MG63 (cell line): ENCODE results near the gene CDH23. TPM values are rescaled to one million over a fixed set of nuclear protein-coding genes. Genes with fewer than 3 reads are reported as not detected.

Source experiments
- DNase-seq: peaks from one replicate; pipeline ENCODE4 v3.0.0-alpha.2; 2020
- H3K27me3 ChIP-seq: fragments of 250-450 bp; sonication (Bioruptor Pico); 2 replicates; pipeline ENCODE4 v1.5.1; 2020; ENCODE audit warnings: mild to moderate bottlenecking, moderate library complexity
- H3K36me3 ChIP-seq: fragments of 250-450 bp; sonication (Bioruptor Pico); 2 replicates; pipeline ENCODE4 v1.5.1; 2020; ENCODE audit warnings: mild to moderate bottlenecking, moderate library complexity
- H3K4me3 ChIP-seq: fragments of 250-450 bp; sonication (Bioruptor Pico); 2 replicates; pipeline ENCODE4 v1.5.1; 2020; ENCODE audit warnings: mild to moderate bottlenecking, moderate library complexity
- H3K9me3 ChIP-seq: fragments of 250-450 bp; sonication (Bioruptor Pico); 2 replicates; pipeline ENCODE4 v1.5.1; 2020; ENCODE audit warnings: mild to moderate bottlenecking, moderate library complexity
- total RNA-seq: library from RNA; depleted of rRNA; stranded (reverse); fragments of >200 nt; shearing (Covaris generic); gene quantifications from 2 replicates; pipeline ENCODE4 v1.2.3, GENCODE V29; 2014; ENCODE audit warnings: low replicate concordance

CDH23 gene
- total RNA-seq, 1 experiment from 2014 or later: 0.07 TPM

DNA sequence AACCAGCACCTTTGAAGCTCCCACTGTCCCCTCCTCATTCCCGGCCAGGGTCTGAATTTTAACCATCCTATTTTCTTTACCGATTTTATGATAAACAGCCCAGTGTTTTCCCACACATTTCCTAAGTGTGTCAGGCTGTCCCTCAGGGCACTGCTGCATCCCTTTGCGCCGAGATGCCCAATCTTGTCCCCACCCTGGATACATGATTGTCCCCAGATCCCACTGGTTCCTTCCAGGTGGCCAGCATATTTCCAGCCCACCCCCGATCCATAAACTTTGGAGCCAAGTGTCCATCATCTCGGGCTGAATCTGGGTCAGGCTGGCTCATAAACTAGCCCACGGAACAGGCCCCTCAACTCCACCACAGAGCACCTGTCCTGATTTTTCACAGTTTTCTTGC is 137.2 kb downstream of the CDH23 start:
- H3K36me3 ChIP-seq: no peaks in the 10 kb centered on the region
- no peak overlapping the region for H3K4me3 ChIP-seq
- no peaks in the 10 kb centered on the region for H3K9me3 ChIP-seq
- no peak for DNase-seq
- no peaks in the 10 kb centered on the region for H3K27me3 ChIP-seq

DNA sequence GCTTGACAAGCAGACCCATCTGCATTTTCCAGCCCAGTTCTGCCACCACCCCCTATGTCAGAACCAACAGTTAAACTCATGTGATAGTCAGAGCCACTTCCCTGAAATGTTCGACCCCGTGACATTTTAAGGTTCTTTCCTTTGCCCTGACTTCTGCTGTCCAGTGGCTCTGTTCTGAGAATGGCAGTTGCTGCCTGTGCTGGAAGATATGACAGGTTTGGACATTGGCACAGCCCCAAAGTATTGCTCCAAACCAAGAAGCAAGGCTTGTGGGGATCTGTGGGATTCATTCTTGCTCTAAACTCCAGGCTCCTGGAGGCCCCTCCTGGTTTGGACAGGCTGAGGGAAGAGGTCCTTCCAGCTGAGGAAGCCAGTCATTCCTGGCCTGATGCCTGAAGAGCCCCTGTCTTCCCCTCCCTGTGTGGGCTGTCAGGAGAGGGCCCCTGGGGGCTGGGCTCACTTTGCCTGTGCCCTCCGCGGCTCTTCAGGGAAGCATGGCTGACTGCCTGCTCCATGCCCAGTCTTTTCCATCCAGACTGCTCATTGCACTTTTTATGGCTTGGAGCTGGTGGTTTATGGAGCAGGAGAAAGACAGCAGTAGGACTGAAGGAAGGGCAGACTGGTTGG is 138.0 kb downstream of the CDH23 start:
- DNase-seq: no peak
- H3K4me3 ChIP-seq: no peak overlapping the region
- no peaks in the 10 kb centered on the region for H3K27me3 ChIP-seq
- no peaks in the 10 kb centered on the region for H3K9me3 ChIP-seq
- H3K36me3 ChIP-seq: no peaks in the 10 kb centered on the region

DNA sequence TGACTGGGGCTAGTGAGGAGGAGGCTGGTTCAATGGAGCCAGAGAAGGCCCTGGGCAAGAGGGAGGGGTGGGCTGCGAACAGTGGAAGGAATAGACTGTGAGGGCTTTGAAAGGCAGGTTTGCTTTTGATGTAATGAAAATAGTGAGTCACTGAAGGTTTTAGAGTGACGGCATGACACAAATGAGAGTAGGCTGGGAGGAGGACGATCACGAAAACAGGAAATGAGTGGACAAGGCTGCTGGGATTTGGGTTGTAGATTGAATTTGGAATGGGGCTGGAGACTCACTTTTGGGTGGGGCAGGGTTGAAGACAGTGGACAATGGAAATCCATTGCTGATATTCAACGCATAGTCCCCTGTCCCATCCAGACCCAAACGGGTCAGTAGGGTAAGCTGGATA is 139.6 kb downstream of the CDH23 start:
- H3K4me3 ChIP-seq: no peak overlapping the region
- no peak for DNase-seq
- H3K36me3 ChIP-seq: no peaks in the 10 kb centered on the region
- H3K27me3 ChIP-seq: no peaks in the 10 kb centered on the region
- no peaks in the 10 kb centered on the region for H3K9me3 ChIP-seq

DNA sequence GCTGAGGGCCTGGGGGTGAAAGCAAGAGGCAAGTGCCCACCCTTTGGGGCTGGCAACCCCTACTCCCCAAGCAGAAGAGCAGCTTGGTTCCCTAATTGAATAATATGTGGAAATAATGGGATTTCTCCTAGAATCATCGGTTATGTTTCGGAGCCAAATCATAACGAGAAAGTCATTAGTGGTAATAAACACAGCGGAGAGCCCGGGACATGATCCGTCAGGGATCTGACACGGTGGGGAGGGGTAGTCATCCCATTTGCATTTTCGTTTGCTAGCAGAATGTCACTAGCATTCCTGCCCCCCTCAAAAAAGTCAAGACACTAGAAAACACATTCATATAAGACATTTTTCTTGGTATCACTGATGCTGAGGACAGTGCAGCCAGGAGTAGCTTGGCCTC is 140.4 kb downstream of the CDH23 start:
- no peaks in the 10 kb centered on the region for H3K36me3 ChIP-seq
- no peaks in the 10 kb centered on the region for H3K27me3 ChIP-seq
- H3K4me3 ChIP-seq: no peak overlapping the region
- no peaks in the 10 kb centered on the region for H3K9me3 ChIP-seq
- no peak for DNase-seq

DNA sequence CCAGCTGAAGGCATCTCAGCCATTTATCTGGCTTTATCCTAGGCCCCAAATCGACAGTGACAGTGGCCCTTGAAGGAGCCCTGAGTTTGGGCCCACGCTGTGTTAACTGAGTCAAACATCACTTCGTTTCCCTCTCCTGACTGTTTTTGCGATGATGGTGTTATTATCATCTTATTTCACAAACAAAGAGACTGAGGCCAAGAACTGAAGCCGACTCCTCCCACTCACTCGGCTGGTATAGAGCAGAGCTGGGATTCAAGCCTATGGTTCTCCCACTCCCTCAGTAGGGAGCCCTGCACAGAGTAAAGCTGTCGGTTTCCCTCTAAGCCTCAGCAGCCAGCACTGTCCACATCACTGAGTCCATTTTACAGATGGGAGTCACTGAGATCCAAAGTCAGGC is 141.0 kb downstream of the CDH23 start:
- no peak for DNase-seq
- Histone ChIP-seq H3K9me3 (no peaks in the 10 kb centered on the region), H3K36me3 (no peaks in the 10 kb centered on the region), H3K27me3 (no peaks in the 10 kb centered on the region), H3K4me3 (no peak overlapping the region)

DNA sequence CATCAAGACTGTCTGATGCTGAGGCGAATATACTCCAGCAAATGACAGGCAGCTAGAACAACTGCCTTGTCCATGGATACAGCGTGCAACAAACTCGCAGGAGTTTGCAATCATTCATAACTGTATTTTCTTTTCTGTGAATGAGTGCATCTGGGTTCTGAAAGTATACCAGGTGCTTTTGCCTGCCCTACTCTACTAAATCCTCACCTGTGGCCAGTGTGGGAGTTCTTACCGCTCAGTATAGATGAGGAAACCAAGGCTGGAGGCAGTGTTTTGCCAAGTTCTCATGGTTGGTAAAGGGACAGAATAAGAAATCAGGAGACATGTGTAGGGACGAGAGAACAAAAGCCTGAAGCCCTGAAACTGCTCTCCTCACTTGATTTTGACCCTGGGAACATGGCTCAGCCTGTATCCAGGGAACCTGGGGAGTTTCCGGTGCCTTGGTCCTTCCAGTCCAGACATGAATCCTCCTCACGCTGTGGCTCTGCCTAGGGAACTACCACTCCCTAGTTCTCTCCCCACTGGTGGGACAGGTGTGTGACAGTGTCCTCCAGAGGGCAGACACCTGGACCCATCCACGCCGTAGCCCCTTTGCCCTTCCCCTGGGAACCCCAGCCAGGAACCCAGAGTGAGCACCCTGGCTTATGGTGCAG is 142.0 kb downstream of the CDH23 start:
- Histone ChIP-seq H3K27me3 (no peaks in the 10 kb centered on the region), H3K9me3 (no peaks in the 10 kb centered on the region), H3K4me3 (no peak overlapping the region), H3K36me3 (no peaks in the 10 kb centered on the region)
- DNase-seq: no peak

DNA sequence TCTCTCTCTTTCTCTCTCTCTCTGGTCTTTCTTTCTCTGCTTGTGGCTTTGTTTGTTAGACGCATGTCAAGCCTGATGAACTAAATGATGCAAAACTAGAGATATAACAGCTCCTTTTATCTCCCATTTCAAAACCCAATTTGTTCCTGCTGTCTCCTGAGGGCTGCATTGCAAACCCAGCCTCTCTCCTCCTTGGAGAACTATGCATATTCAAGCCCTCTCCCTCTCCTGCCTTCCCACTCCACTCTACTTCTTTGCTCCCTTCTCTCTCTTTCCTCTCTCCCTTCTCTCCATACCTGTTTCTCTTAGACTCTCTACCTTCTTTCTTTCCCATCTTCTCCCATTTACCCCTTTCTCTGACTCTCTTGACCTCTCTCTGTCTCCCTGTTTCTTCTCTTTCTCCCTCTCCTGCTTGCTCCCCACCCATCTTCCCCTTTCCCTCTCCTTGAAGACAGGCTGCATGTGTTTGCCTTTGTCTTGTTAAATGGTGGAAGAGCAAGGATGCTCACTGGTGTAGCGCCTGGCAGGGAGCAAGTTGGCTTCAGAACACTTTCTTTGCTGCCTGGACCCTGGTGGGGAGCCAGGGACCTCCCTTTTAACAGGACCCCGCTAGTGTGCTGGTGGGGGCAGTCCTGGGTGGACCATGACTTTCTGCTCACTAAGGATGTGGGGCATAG is 142.9 kb downstream of the CDH23 start:
- Histone ChIP-seq H3K36me3 (no peaks in the 10 kb centered on the region), H3K27me3 (no peaks in the 10 kb centered on the region), H3K9me3 (no peaks in the 10 kb centered on the region), H3K4me3 (no peak overlapping the region)
- no peak for DNase-seq

DNA sequence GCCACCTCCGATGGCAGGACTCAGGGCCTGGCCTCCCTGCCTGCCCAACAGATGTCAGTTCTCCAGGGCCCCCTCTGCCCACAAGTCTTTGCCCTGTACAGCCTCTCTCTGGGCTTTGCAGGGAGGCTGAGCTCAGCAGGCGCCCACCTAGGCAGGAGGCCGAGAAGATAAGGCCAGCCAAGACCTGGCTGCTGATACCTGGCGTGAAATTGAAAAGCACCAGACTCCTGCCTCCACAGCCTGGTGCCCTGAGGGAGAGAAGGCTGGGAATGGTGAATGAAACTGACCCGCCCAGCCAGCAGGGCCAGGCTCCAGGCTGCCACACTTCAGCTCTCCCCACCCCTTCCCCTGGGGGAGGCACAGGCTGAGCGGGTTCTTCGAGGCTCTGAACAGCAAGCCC is 145.8 kb downstream of the CDH23 start:
- Histone ChIP-seq H3K36me3 (no peaks in the 10 kb centered on the region), H3K4me3 (no peak overlapping the region), H3K9me3 (no peaks in the 10 kb centered on the region), H3K27me3 (no peaks in the 10 kb centered on the region)
- DNase-seq: no peak

DNA sequence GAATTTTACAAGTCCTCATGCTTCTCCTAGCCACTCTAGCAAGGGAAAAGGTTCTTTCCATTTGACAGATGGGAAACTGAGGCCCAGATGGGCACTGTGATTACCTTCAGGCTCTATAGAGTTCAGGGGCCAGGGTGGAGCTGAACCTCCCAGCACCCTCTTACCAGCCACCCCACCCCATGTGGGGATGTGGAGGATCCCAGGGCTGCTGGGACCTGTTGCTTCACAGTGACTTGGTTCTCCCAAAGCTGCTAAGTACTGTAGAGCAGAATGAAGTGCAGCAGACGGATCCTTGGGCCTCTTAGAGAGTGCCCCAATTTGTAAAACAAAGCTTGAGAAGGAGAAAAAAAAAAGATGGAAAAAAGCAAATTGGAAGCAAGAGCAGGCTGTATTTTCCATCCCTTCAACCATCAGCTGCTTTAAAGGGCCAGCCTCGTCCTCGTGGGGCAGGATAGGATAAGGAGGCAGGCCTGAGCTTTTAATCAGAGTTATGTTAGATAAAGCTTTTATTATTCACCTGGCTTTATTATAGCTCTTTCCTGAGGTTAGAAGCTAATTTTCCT is 147.0 kb downstream of the CDH23 start:
- no peaks in the 10 kb centered on the region for H3K9me3 ChIP-seq
- H3K4me3 ChIP-seq: no peak overlapping the region
- no peaks in the 10 kb centered on the region for H3K27me3 ChIP-seq
- no peaks in the 10 kb centered on the region for H3K36me3 ChIP-seq
- no peak for DNase-seq

DNA sequence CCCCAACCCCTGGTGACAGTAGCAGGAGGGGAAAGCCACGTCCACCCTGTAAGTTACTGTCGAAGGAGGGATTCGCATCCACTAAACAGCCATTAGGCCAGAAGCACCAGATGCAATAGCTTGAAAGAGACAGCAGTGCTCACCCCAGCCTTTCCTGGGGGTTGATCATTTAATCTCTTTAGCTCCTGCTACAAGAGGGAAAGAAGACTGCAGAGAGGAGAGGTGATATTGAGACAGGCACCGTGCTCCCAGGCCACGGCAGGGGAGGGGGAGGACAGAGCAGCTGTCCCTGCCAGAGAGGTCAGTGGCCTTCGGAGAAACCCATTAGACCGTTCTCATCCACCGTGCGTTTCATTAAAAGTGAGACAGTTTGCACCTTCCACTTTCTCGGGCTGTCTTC is 148.3 kb downstream of the CDH23 start:
- Histone ChIP-seq H3K9me3 (no peaks in the 10 kb centered on the region), H3K27me3 (no peaks in the 10 kb centered on the region), H3K36me3 (no peaks in the 10 kb centered on the region), H3K4me3 (no peak overlapping the region)
- DNase-seq: no peak

DNA sequence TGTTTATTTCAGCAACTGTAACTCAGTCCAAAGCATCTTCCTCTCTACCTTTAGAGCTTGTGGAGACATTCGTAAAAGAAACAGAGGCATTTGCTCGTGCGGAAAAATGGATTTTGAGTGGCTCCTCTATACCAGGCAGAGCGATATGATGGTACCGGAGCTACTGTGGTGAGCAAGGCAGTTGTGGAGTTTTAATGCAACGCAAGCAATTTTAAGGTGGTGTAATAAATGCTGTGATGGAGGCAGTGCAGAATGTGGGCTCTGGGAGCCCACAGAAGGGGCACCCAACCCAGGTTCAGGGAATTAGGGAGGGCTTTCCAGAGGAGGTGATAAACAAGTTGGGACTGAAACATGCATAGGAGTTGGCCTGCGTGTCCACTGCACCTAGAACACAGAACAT is 149.5 kb downstream of the CDH23 start:
- no peak for DNase-seq
- no peaks in the 10 kb centered on the region for H3K9me3 ChIP-seq
- no peaks in the 10 kb centered on the region for H3K27me3 ChIP-seq
- H3K36me3 ChIP-seq: no peaks in the 10 kb centered on the region
- H3K4me3 ChIP-seq: no peak overlapping the region

DNA sequence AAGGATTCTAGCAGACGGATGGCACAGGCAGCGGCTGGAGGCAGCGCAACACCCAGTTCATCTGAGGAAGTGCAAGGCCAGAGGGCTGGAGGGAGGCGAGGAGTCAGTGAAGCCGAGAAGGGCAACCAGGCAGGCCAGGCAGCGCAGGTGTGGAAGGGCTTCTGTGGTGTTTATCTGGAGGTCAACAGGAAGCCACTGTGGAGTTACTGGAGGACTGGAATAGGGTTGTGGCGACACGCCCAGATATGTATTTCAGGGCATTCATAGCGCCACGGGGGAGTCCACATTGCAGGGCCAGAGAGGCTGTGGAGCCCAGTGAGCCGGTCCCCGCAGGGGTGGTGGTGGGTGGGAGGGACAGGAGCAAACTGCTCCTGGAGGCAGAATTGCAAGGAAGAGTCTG is 150.6 kb downstream of the CDH23 start:
- Histone ChIP-seq H3K4me3 (no peak overlapping the region), H3K9me3 (no peaks in the 10 kb centered on the region), H3K36me3 (no peaks in the 10 kb centered on the region), H3K27me3 (no peaks in the 10 kb centered on the region)
- DNase-seq: no peak

DNA sequence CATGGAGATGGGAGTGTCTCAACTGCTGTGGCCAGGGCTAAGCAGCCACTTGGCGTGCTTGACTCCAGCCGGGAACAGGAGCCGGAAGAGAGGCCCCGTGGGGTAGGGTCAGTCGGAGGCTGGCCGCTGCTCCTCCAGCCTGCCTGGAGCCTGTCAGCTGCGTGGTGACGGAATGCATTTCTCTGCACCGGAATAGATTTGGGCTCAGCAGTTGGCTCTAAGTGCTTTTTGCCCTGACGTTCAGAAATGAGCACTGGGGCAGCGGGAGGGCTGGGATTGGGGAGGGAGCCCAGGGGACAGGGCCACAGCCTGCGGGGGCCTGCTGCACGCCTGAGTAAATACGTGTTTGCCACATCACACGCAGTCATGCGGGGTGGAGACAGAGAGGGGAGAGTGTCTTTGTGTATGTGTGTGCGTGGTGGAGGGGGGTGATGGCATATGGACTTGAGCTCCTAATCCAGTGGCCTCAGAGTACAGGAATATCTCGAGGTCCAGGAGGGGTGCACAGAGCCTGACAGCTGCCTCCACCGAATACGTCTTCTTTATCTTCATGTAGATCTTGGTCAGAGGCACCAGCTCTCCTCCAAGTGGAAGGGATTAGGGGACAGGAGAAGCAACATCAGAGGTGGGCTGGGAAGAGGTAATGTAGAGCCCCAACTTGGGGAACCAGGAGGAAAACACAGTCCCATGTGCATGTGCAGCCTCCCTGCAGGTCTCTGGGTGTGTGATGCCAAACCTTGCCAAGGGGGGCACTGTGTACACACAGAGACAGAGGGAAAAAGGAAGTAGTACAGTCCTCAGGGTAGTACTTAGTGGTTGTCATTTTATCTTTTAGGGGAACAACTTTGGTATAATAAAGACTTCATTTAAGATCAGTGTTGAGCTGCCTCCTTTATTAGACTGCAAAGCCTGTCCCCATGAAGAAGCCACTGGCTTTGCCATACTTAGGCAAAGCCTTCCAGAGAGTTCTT is 151.4 kb downstream of the CDH23 start:
- Histone ChIP-seq H3K4me3 (no peak overlapping the region), H3K27me3 (no peaks in the 10 kb centered on the region), H3K9me3 (no peaks in the 10 kb centered on the region), H3K36me3 (no peaks in the 10 kb centered on the region)
- no peak for DNase-seq

DNA sequence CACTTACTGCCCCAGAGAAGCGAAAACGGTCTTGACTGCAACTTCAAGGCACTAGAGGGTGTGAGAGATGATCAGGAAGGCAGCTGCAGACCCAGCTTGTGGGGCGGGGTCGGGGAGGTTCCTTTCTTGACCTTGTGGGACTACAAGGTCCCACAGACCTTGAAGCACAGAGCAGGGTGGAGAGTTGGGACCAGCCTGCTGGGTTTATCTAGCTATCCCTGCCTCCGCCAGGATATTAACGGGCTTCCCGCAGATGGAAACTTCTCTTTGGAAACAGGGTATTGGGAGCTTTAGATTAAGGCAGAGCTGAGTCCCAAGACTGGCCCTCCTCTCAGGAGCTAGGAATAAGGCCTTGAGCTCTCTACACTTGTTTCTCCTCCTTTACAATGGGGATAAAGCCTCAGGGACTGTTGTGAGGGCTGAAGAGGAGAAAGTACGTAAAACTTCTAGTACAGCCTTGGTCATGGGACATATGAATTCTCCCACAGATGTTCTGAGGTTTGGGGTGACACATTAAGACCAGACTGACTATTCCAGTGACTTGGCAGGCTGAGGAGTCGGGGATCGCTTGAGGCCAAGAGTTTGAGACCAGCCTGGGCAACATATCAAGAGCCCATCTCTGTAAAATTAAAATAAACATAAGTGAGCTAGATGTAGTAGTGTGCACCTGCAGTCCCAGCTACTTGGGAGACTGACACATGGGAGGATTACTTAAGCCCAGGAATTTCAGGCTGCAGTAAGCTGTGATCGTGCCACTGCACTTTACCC is 153.2 kb downstream of the CDH23 start:
- H3K4me3 ChIP-seq: no peak overlapping the region
- no peaks in the 10 kb centered on the region for H3K36me3 ChIP-seq
- DNase-seq: no peak
- no peaks in the 10 kb centered on the region for H3K27me3 ChIP-seq
- no peaks in the 10 kb centered on the region for H3K9me3 ChIP-seq

DNA sequence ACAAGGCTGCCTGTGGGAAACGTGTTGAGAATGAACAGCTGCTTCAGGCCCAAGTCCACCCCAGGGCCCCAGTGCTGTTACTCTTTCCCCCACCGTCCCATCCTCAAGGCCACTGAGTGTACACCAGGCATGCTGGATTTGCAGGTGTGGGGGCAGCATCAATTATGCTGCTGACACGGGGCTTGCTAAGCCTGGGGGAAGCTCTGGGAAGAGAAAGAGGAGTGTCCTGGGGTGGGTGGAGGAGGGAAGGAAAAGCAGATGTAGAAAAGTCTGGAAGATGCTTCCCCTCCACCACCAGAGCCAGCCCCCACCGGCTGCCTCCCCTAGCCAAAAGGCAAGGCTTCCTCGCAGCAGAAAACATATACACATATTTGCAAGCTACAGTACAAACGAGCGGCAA is 153.9 kb downstream of the CDH23 start:
- H3K9me3 ChIP-seq: no peaks in the 10 kb centered on the region
- no peaks in the 10 kb centered on the region for H3K36me3 ChIP-seq
- no peak overlapping the region for H3K4me3 ChIP-seq
- no peaks in the 10 kb centered on the region for H3K27me3 ChIP-seq
- DNase-seq: no peak

DNA sequence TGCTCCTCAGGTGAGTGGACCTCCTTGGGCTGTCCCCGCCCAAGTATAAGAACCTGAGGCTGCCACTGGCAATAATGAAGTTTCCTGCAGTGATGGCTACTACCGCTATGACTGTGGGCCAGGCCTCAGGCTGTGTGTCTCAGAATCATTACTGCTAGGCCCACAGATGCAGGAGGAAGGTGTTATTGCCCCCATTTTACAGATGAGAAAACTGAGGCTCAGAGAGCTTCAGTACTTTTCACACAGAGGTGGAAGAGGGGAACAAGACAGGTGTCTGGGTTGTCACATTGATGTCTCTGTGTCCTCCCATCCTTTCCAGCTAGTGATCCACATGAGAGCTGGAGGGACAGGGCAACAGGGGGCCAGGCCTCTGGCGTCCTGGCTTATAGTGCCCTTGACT is 155.2 kb downstream of the CDH23 start:
- H3K4me3 ChIP-seq: no peak overlapping the region
- DNase-seq: no peak
- H3K27me3 ChIP-seq: no peaks in the 10 kb centered on the region
- no peaks in the 10 kb centered on the region for H3K36me3 ChIP-seq
- H3K9me3 ChIP-seq: no peaks in the 10 kb centered on the region
